ENCODE results near the gene ARHGDIB. TPM values are rescaled to one million over a fixed set of nuclear protein-coding genes. Genes with fewer than 3 reads are reported as not detected.

ARHGDIB gene
- 0.47 TPM in 1 of 2 replicates, not detected in the other for total RNA-seq

DNA sequence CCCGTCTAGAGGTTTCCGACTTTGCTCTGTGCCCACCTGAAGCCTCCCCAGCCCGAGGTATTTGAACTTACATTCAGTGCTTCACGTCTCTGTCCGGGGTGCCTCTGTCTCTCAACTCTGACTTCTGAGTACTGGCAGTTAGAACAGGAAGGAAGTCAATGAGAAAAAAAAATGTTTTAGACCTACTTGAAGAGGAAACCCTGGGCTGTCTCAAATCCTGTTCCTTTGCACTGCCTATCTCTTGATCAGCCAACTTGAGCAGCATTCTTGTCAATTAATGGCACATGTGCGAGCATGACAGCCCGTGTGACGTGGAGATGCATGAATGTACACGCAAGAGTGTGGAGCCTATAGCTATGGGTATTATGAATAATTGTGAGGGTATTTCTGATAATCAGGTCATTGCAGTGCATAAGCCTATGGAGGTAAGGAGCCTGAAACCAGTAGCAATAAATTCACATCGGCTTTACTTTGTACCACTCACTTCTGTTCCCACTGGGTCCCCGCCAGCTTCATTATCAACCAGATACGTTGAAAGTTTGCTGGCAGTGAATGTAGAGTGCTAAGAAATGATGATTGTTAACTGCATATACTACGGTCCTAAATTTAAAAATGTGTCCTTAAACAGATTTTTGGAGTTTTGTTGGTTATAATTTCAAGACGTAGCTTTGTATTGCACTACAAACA is at the start of gene ARHGDIB:
Gene ARHGDIB, minus strand, starts transcription at position 136 of the 687 bp plus-strand sequence. CDS start 10,889 bp downstream, outside the sequence.

DNA sequence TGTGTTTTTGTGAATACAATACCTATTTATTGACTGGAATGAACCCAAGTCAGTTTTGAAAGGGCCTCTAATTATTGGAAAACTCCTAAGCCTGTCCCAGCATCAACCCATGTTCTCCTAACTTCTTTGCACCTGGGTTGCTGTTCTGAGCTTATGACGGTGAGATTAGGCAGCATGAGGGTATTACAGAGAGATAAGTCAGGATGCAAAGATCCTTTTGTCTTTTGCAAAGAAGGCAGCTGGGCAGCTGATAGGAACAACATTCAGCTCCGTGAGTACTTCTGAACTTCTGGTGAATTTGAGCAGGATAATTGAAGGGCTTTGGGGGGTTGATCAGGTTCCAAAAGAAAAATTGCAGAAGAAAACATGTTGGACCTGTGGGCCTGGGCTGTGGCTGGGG is 11.4 kb upstream of the ARHGDIB start, which contains the start of gene PDE6H:
Gene PDE6H, plus strand, starts transcription at position 227 of the 400 bp plus-strand sequence. CDS start 4,971 bp downstream, outside the sequence.

DNA sequence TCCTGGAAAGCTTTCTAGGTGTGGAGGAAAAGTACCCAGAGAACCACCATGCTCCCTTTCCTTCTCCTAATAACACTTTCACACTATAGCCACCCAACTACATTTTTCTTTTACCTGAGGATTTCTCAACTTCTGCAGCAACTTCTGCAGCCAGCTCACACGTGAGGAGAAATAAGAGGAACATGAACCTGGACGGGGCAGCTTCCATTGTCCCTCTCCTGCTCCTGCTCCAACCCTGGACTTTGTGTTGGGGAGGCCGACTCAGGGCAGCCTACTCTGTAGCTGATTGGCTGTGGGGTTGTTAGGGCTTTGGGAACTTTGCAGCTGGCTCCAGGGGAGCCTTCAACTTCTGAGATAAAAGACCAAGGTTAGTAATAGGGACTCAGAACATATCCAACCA is 23.1 kb downstream of the ARHGDIB start, which contains the start of gene ERP27:
Gene ERP27, minus strand, starts transcription at position 237 of the 400 bp plus-strand sequence. Its CDS starts 29 bp downstream, at position 208.

Other genes with a start within 250 kb of the ARHGDIB start
- 4.5 and 8.0 TPM in 2 replicates for gene WBP11, start 158.1 kb downstream of the ARHGDIB start, total RNA-seq
- 0.79 and 1.2 TPM in 2 replicates for gene C12orf60, start 157.9 kb downstream of the ARHGDIB start, total RNA-seq
- 0.09 TPM in 1 of 2 replicates, not detected in the other for gene SMCO3, start 147.4 kb downstream of the ARHGDIB start, total RNA-seq
- not detected in 2 replicates for gene ART4, start 118.1 kb downstream of the ARHGDIB start, total RNA-seq
- 3.9 and 6.7 TPM in 2 replicates for gene MGP, start 75.7 kb downstream of the ARHGDIB start, total RNA-seq
- gene ERP27, start 23.1 kb downstream of the ARHGDIB start, total RNA-seq: not detected in 2 replicates
- gene PDE6H, start 11.4 kb upstream of the ARHGDIB start, total RNA-seq: not detected in 2 replicates